SJCRH30 (cell line): ENCODE measurements around the gene PDHX. TPM values are rescaled to one million over a fixed set of nuclear protein-coding genes. Genes with fewer than 3 reads are reported as not detected.

Source experiments
- DNase-seq, 2 experiments: peaks; one replicate each; pipeline ENCODE4 v3.0.0-alpha.2; 2015 to 2020
- H3K27ac ChIP-seq: fragments of 250-450 bp; sonication (Bioruptor Pico); 2 replicates; pipeline ENCODE4 v1.5.1; 2020; ENCODE audit warnings: mild to moderate bottlenecking, moderate library complexity
- H3K27me3 ChIP-seq: fragments of 250-450 bp; sonication (Bioruptor Pico); 2 replicates; pipeline ENCODE4 v1.5.1; 2020; ENCODE audit warnings: mild to moderate bottlenecking, moderate library complexity
- H3K36me3 ChIP-seq: fragments of 250-450 bp; sonication (Bioruptor Pico); 2 replicates; pipeline ENCODE4 v1.5.1; 2020; ENCODE audit warnings: mild to moderate bottlenecking, moderate library complexity
- H3K4me1 ChIP-seq: fragments of 250-450 bp; sonication (Bioruptor Pico); 2 replicates; pipeline ENCODE4 v1.5.1; 2020; ENCODE audit warnings: mild to moderate bottlenecking, moderate library complexity
- H3K4me3 ChIP-seq: fragments of 250-450 bp; sonication (Bioruptor Pico); 2 replicates; pipeline ENCODE4 v1.5.1; 2020; ENCODE audit warnings: mild to moderate bottlenecking, moderate library complexity
- H3K9me3 ChIP-seq: fragments of 250-450 bp; sonication (Bioruptor Pico); replicated peaks from 2 replicates; pipeline ENCODE4 v1.5.1; 2020; ENCODE audit warnings: mild to moderate bottlenecking, moderate library complexity
- total RNA-seq: library from RNA; depleted of rRNA; stranded (reverse); fragments of >200 nt; shearing (Covaris generic); gene quantifications from 2 replicates; pipeline ENCODE4 v1.2.3, GENCODE V29; 2014

Gene PDHX
- total RNA-seq, 1 experiment from 2014 or later = 25.6 TPM

DNA sequence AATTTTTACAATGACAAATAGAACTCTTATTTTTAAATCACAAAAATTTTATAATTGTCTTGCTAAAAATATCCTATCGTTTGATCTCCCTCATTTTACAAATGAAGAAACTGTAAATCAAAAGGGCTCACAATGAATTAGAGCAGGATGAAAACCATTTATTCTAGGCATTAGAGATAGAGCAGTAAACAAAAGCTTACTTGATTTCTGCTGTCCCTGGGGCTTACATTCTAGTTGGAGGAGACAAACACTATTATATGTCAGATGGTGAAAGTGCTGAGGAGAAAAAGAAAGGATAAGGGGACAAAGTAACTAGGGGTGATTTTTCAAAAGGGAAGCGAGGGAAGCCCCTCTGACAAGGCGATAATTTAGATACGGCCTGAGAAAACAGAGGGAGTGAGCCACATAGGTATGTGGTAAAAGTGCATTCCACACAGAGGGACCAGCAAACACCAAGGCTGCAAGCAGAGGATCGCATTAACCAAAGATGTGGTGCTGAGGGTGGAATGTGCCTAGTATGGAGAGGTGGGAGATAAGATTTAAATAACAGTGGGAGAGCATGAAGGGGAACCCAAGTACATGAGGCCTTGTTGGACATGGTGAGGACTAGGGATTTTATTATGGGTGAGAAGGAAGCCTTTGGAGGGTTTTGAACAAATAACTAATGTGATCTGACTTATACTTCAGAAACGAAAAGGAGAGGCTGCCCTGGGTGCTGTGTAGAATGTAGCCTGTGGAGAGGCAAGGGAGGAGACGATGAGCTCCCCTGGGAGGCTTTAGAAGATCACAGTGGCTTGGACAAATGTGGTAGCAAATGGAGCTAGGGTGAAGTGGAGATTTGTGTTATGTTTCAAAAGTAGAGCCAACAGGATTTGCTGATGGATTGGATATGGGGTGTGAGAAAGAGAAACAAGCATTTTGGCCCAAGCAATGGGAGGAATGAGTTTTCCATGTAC, 62.1 kb downstream of the PDHX start:
- H3K9me3 ChIP-seq = no peaks in the 10 kb centered on the region
- no peak for DNase-seq
- no peak overlapping the region for H3K4me3 ChIP-seq
- H3K4me1 ChIP-seq = peaks cover 34% of the 10 kb centered on the region
- no peaks in the 10 kb centered on the region for H3K27me3 ChIP-seq
- peak overlapping the region; percentile 34; the same call in 1 of the 2 replicates for H3K27ac ChIP-seq
- peaks cover 17% of the 10 kb centered on the region for H3K36me3 ChIP-seq

DNA sequence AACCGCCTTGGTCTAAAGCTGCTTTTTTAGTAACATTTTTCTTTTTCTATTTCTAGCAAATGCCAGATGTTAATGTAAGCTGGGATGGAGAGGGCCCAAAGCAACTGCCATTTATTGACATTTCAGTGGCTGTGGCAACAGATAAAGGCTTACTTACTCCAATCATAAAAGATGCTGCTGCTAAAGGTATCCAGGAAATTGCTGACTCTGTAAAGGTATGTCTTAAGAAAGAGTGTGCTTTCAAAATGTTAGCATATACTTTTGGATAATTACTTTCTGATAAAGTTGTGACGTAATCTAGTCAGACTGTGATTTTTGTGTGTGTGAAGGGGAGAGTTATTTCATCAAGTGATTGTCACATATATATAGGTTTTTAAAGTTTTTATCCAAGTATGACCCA, 68.1 kb downstream of the PDHX start:
- H3K36me3 ChIP-seq = peaks cover 17% of the 10 kb centered on the region
- H3K4me1 ChIP-seq = peaks cover 8% of the 10 kb centered on the region
- no peaks in the 10 kb centered on the region for H3K27me3 ChIP-seq
- H3K4me3 ChIP-seq = no peak overlapping the region
- no peaks in the 10 kb centered on the region for H3K9me3 ChIP-seq
- no peak for DNase-seq
- no peak overlapping the region for H3K27ac ChIP-seq

DNA sequence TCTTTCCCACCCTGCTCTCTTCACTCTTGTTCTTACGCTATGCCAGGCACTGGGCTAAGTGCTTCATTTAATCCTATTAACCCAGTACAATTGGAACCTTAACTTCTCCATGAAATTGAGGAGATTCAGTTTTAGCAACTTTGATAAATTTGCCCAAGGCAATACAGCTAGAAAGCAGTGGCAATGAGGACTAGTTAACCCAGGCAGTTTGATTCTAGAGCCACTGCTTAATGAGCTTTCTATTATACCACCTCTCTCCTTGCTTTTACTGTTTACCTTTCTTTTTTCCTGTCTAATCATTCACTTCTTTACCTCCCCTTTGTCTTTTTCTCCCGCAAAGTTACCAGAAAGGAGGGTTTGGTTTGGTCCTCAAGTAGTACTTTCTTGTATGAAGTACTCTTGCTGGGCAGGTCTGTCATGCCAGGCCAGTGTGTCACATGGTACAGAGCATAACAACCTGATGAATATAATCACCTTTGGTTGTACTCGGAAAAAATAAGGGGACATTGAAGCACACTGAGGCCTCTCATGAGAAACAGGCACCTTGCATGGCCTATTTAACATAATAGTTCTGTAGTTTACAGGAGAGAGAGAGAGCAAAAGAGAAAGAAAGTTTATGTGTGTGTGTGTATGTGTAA, 70.6 kb downstream of the PDHX start:
- H3K4me1 ChIP-seq = peaks cover 8% of the 10 kb centered on the region
- no peak for DNase-seq
- H3K27me3 ChIP-seq = no peaks in the 10 kb centered on the region
- no peaks in the 10 kb centered on the region for H3K9me3 ChIP-seq
- H3K4me3 ChIP-seq = no peak overlapping the region
- H3K27ac ChIP-seq = no peak overlapping the region
- H3K36me3 ChIP-seq = peaks cover 16% of the 10 kb centered on the region

DNA sequence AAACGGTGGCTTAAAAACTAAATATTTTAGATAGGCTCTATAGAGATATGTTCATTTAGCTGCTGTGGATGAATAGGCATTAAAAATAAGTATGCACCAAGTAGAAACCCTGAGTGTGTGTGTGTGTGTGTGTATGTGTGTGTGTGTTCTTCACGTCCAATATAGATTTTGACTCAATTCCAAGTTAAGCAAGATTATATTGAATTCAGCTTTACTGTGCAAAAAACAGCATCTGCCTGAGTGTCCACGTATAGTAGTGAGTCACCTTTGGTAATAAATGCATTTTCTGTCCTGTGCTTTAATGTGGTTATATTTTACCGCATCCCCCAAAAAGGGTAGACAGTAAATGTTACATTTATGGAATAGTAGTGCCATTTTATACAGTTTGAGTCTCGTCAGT, 71.2 kb downstream of the PDHX start:
- no peak overlapping the region for H3K4me3 ChIP-seq
- H3K27me3 ChIP-seq = no peaks in the 10 kb centered on the region
- H3K9me3 ChIP-seq = no peaks in the 10 kb centered on the region
- H3K4me1 ChIP-seq = peaks cover 8% of the 10 kb centered on the region
- H3K36me3 ChIP-seq = peaks cover 20% of the 10 kb centered on the region
- DNase-seq = no peak
- no peak overlapping the region for H3K27ac ChIP-seq

DNA sequence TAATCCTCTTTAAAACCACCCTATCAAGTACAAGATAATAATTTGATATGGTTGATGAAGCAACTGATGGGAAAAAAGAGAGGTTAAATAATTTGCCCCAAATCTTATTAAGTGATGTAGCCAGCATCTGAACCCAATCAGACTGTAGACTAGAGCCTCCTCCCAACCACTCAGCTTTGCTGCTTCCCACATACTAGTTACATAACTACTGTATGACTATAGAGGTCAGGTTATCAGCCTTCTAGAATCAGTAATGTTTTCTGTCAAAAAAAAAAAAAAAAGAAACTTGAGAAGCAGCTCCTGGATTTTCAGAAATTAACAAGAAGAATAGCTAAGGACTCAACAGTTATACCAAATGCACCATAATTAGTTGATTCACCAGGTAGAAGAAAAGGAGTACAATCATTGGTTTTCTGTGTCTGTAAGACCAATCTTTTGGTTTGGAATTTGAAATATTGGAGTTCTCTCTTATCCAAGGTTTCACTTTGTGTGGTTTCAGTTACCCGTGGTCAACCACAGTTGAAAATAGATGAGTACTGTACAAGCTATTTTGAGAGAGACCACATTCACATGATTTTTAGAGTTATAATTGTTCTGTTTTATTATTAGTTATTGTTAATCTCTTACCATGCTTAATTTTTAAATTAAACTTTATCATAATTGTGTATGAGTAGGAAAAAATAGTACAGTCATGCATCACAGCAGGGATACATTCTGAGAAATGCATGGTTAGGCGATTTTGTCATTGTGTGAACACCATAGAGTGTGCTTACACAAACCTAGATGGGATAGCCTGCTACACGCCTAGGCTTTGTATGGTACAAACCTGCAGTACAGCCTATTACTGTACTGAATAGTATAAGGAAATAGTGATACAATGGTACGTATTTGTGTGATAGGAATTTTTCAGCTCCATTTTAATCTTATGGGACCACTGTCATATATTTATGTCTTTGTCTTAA, 72.2 kb downstream of the PDHX start:
- no peak for DNase-seq
- Histone ChIP-seq H3K27ac (no peak overlapping the region), H3K4me3 (no peak overlapping the region), H3K9me3 (no peaks in the 10 kb centered on the region), H3K27me3 (no peaks in the 10 kb centered on the region), H3K4me1 (peaks cover 8% of the 10 kb centered on the region), H3K36me3 (peaks cover 27% of the 10 kb centered on the region)

DNA sequence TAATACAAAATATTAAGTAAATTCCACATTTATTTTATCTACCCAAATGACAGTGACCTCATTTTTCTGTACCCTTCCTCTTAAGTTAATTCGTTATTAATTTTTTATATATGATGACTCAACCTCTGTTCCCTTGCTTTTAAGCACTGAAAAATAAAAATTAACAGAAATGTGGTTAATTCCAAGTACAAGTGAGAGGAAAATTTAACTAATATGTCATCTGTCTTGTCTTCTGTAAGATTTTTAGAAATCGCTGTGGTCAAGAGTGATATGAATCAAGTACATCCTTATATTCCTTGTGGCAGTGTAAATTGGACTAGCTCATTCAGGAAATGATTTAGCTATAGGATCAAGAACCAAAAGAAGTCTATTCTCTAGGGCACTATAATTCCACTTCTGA, 74.5 kb downstream of the PDHX start:
- Histone ChIP-seq H3K27me3 (no peaks in the 10 kb centered on the region), H3K36me3 (peaks cover 16% of the 10 kb centered on the region), H3K4me3 (no peak overlapping the region), H3K4me1 (peaks cover 8% of the 10 kb centered on the region), H3K9me3 (no peaks in the 10 kb centered on the region), H3K27ac (no peak overlapping the region)
- no peak for DNase-seq

DNA sequence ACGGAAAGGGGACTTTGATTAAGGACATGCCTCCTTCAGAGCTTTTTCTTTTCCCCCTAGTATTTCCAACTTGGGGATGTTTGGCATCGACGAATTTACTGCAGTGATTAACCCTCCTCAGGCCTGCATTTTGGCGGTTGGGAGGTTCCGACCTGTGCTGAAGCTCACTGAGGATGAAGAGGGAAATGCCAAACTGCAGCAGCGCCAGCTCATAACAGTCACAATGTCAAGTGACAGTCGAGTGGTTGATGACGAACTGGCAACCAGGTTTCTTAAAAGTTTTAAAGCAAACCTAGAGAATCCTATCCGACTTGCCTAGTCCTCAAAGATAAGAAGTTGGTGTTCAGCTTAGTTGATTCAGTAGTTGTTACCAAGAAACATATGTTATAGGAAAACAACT, 78.4 kb downstream of the PDHX start:
- DNase-seq = no peak
- Histone ChIP-seq H3K36me3 (peaks cover 19% of the 10 kb centered on the region), H3K4me3 (no peak overlapping the region), H3K27ac (no peak overlapping the region), H3K4me1 (no peaks in the 10 kb centered on the region), H3K9me3 (no peaks in the 10 kb centered on the region), H3K27me3 (no peaks in the 10 kb centered on the region)

DNA sequence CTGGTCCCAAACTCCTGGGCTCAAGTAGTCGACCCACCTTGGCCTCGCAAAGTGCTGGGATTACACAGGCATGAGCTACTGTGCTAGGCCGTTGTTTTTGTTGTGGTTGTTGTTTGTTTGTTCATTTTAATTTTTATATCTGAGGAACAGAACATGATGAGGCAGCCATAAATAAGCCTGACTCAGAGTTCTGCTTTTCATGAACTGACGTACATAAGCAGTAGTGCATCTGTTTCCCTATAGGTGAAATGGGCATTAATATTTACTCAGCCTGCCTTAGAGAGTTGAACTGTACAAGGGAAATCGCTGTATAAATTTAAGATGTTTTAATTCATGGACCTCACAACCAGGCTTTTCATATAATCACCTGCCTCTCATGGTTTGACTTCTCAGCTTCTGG, 80.5 kb downstream of the PDHX start:
- no peak overlapping the region for H3K4me3 ChIP-seq
- H3K36me3 ChIP-seq = peaks cover 15% of the 10 kb centered on the region
- no peak for DNase-seq
- H3K9me3 ChIP-seq = no peaks in the 10 kb centered on the region
- no peak overlapping the region for H3K27ac ChIP-seq
- H3K4me1 ChIP-seq = no peaks in the 10 kb centered on the region
- no peaks in the 10 kb centered on the region for H3K27me3 ChIP-seq

DNA sequence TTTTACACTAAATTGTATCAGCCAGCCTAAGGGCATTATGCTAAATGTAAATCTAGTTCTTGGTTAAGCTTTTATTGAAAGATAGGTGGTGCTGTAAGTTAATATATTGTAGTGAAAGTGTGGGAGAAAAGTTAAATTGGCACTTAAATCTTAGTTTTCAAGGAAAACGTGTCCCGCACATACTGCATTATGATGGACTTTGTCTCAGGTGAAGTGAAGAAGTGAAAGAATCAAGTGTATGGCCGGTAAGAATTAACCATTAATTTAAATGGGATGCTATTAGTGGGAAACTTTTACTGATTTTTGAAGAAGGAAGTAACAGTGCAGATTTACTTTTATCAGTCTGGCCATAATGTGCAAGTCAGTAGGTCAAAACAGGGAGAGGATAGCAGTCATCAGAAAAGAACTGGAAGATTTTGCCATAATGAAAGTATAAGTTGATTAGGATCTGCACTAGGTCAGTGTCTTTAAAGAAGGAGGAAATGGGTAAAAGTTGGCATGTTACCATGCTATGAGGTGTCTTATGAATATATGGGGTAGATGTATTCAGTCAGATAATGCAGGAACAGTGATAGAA, 81.6 kb downstream of the PDHX start:
- DNase-seq = no peak
- H3K27me3 ChIP-seq = no peaks in the 10 kb centered on the region
- no peak overlapping the region for H3K4me3 ChIP-seq
- no peaks in the 10 kb centered on the region for H3K9me3 ChIP-seq
- no peak overlapping the region for H3K27ac ChIP-seq
- no peaks in the 10 kb centered on the region for H3K4me1 ChIP-seq
- peaks cover 10% of the 10 kb centered on the region for H3K36me3 ChIP-seq

DNA sequence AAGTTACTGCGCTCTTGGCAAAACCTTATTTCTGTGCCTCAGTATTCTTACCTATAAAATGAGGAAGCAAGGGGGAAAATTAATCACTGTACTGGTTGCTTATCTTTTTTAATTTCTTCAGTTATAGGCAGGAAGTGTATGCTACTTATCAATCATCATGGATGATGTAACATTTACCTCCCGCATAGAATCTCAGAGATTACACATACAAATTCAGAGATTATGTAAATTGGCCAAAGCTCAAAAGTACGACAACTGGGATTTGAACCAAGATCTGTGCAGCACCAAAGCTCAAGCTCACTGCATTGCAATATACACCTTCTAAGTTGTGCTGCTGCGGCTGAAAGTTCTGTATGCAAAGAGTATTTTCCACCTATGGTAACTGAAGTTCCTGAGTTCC, 83.0 kb downstream of the PDHX start:
- Histone ChIP-seq H3K27ac (no peak overlapping the region), H3K36me3 (peaks cover 3% of the 10 kb centered on the region), H3K4me3 (no peak overlapping the region), H3K4me1 (no peaks in the 10 kb centered on the region), H3K27me3 (no peaks in the 10 kb centered on the region), H3K9me3 (no peaks in the 10 kb centered on the region)
- DNase-seq = no peak

DNA sequence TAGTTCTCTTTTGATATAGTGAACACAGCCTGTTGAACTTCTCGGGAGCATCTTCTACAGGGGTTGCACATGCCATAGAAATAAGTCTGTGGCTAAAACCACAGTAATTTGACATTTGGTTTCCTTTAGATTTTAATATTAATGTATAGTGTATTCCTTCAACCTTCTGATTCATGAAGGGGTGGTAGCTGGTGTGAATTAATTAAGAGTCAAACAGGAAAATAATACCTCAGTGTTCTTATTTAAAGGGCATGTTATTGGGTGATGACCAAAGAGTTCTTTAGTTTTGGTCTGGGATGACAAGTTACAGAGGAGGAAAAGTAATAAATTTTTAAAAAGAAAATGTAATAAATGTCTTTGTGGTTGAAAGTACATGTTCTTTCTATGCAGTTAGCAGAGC, 86.8 kb downstream of the PDHX start:
- Histone ChIP-seq H3K4me3 (no peak overlapping the region), H3K4me1 (no peaks in the 10 kb centered on the region; the same call in 1 of the 2 replicates), H3K27ac (no peak overlapping the region), H3K36me3 (no peaks in the 10 kb centered on the region), H3K27me3 (no peaks in the 10 kb centered on the region), H3K9me3 (no peaks in the 10 kb centered on the region)
- DNase-seq = no peak

DNA sequence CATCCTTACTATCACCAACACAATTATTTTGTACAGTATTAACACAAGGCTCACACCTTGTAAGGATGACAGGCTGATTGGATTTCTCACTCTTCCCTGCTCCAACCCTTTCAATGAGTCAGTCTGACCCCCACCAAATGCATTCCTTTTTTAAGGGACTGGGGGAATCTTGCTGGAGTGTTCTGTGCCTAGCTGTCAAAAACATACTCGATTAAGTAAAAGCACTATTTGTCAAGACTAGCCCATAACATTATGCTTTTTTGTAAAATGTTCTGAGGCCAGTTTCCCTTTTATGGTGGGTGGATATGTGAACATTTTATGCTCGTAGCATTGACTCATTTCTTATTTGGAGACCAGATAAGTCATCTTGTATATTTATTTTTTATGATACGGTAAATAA, 87.2 kb downstream of the PDHX start:
- H3K27ac ChIP-seq = no peak overlapping the region
- no peak for DNase-seq
- H3K4me3 ChIP-seq = no peak overlapping the region
- no peaks in the 10 kb centered on the region for H3K27me3 ChIP-seq
- no peaks in the 10 kb centered on the region for H3K9me3 ChIP-seq
- no peaks in the 10 kb centered on the region for H3K36me3 ChIP-seq
- no peaks in the 10 kb centered on the region; the same call in none of the 2 replicates for H3K4me1 ChIP-seq

DNA sequence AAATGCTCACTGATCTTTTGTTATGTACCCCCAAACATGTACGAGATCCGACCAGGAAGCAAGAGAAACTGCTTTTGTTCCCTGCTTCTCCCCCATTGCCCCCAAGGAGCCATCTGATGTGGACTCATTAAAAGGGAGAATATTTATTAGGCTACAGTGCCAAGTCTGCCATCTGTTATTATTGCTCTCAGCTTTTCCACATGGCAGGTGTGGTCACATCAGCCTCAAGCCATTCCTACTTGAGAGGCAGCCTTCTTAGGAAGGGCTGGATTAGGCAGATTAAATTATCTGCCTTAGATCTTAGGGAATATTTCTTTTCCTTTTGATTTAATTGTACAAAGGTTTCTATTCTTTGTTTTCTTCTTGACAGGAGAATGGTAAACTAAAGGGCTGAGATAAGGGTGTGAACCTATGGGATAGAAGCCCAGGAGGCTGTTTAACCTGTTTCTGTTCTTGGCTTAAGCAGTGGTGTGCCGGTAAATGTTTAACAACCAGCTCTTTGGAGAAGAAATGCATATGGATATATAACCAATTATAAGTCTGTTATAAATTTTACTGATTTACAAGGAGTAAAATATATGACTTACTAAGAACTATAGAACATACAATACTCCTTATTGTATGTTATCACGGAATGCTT, 88.8 kb downstream of the PDHX start:
- H3K4me3 ChIP-seq = no peak overlapping the region

More for the DNA sequence above, 88.8 kb downstream of the PDHX start:
- DNase-seq = no peak
- no peaks in the 10 kb centered on the region for H3K27me3 ChIP-seq
- H3K4me1 ChIP-seq = peaks cover 13% of the 10 kb centered on the region
- no peaks in the 10 kb centered on the region for H3K36me3 ChIP-seq
- no peak overlapping the region for H3K27ac ChIP-seq
- H3K9me3 ChIP-seq = no peaks in the 10 kb centered on the region
